ENCODE measurements around the gene SHROOM1. TPM values are rescaled to one million over a fixed set of nuclear protein-coding genes. Genes with fewer than 3 reads are reported as not detected.

SHROOM1 gene
- total and polyA plus RNA-seq, 2 experiments from 2014 or later: 2.5 to 5.4 TPM

- H3K4me1 ChIP-seq (ENCODE audit: insufficient read depth): no peaks in the 10 kb centered on the region
Observed at GRCh38 chr5:132797651-132798050, 32.8 kb downstream of the SHROOM1 start.

GRCh38 chr5:132791026-132791425 is 39.4 kb downstream of the SHROOM1 start:
- no peak for ATAC-seq
- no peaks in the 10 kb centered on the region for H3K9me3 Mint-ChIP-seq
- H3K4me1 Mint-ChIP-seq: peaks cover 11% of the 10 kb centered on the region
- Histone ChIP-seq H3K9me2 (ENCODE audit: insufficient read depth) (no peaks in the 10 kb centered on the region), H3K79me2 (replicated peaks; ENCODE audit: insufficient read depth) (no peaks in the 10 kb centered on the region), H3F3A (replicated peaks; ENCODE audit: low read depth) (no peaks in the 10 kb centered on the region), H3K4me2 (no peak overlapping the region), H3K36me3 (ENCODE audit: insufficient read depth) (no peaks in the 10 kb centered on the region), H4K20me1 (replicated peaks; ENCODE audit: insufficient read depth) (no peaks in the 10 kb centered on the region), H3K4me3 (no peak overlapping the region), H3K27me3 (ENCODE audit: insufficient read depth) (no peaks in the 10 kb centered on the region), H3K27ac (ENCODE audit: low read depth) (no peak overlapping the region), H2AFZ (no peak overlapping the region), H3K4me1 (ENCODE audit: insufficient read depth) (no peaks in the 10 kb centered on the region)
- H3K4me3 Mint-ChIP-seq: no peak overlapping the region
- H3K36me3 Mint-ChIP-seq (ENCODE audit: low read depth): no peaks in the 10 kb centered on the region
- DNase-seq (ENCODE audit: low spot score): no peak
- H3K27me3 Mint-ChIP-seq (ENCODE audit: insufficient read depth, low read depth, poor library complexity): peaks cover 13% of the 10 kb centered on the region
- H3K27ac Mint-ChIP-seq: no peak overlapping the region
- TF ChIP-seq REST (IDR thresholded peaks at IDR 0.05; ENCODE audit: unreplicated experiment) (no peak), JUNB (IDR thresholded peaks at IDR 0.05; ENCODE audit: unreplicated experiment) (no peak), NANOG (IDR thresholded peaks at IDR 0.05; ENCODE audit: borderline replicate concordance) (no peak), CTCF (conservative IDR thresholded peaks at IDR 0.05; ENCODE audit: low read depth in 2 of 2) (no peak), ZNF114 (CRISPR knock-in tag; IDR thresholded peaks at IDR 0.05) (no peak), ZNF331 (CRISPR knock-in tag; IDR thresholded peaks at IDR 0.05; ENCODE audit: low read depth) (no peak), POLR2AphosphoS5 (IDR thresholded peaks at IDR 0.05; ENCODE audit: low read depth) (no peak)
- TF ChIP-seq, protein P1, sequence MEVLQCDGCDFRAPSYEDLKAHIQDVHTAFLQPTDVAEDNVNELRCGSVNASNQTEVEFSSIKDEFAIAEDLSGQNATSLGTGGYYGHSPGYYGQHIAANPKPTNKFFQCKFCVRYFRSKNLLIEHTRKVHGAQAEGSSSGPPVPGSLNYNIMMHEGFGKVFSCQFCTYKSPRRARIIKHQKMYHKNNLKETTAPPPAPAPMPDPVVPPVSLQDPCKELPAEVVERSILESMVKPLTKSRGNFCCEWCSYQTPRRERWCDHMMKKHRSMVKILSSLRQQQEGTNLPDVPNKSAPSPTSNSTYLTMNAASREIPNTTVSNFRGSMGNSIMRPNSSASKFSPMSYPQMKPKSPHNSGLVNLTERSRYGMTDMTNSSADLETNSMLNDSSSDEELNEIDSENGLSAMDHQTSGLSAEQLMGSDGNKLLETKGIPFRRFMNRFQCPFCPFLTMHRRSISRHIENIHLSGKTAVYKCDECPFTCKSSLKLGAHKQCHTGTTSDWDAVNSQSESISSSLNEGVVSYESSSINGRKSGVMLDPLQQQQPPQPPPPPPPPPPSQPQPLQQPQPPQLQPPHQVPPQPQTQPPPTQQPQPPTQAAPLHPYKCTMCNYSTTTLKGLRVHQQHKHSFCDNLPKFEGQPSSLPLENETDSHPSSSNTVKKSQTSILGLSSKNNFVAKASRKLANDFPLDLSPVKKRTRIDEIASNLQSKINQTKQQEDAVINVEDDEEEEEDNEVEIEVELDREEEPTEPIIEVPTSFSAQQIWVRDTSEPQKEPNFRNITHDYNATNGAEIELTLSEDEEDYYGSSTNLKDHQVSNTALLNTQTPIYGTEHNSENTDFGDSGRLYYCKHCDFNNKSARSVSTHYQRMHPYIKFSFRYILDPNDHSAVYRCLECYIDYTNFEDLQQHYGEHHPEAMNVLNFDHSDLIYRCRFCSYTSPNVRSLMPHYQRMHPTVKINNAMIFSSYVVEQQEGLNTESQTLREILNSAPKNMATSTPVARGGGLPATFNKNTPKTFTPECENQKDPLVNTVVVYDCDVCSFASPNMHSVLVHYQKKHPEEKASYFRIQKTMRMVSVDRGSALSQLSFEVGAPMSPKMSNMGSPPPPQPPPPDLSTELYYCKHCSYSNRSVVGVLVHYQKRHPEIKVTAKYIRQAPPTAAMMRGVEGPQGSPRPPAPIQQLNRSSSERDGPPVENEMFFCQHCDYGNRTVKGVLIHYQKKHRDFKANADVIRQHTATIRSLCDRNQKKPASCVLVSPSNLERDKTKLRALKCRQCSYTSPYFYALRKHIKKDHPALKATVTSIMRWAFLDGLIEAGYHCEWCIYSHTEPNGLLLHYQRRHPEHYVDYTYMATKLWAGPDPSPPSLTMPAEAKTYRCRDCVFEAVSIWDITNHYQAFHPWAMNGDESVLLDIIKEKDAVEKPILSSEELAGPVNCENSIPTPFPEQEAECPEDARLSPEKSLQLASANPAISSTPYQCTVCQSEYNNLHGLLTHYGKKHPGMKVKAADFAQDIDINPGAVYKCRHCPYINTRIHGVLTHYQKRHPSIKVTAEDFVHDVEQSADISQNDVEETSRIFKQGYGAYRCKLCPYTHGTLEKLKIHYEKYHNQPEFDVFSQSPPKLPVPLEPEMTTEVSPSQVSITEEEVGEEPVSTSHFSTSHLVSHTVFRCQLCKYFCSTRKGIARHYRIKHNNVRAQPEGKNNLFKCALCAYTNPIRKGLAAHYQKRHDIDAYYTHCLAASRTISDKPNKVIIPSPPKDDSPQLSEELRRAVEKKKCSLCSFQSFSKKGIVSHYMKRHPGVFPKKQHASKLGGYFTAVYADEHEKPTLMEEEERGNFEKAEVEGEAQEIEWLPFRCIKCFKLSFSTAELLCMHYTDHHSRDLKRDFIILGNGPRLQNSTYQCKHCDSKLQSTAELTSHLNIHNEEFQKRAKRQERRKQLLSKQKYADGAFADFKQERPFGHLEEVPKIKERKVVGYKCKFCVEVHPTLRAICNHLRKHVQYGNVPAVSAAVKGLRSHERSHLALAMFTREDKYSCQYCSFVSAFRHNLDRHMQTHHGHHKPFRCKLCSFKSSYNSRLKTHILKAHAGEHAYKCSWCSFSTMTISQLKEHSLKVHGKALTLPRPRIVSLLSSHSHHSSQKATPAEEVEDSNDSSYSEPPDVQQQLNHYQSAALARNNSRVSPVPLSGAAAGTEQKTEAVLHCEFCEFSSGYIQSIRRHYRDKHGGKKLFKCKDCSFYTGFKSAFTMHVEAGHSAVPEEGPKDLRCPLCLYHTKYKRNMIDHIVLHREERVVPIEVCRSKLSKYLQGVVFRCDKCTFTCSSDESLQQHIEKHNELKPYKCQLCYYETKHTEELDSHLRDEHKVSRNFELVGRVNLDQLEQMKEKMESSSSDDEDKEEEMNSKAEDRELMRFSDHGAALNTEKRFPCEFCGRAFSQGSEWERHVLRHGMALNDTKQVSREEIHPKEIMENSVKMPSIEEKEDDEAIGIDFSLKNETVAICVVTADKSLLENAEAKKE (CRISPR knock-in tag; IDR thresholded peaks at IDR 0.05): no peak

More at GRCh38 chr5:132797651-132798050, 32.8 kb downstream of the SHROOM1 start:
- H2AFZ ChIP-seq: peak overlapping the region; percentile 28; the same call in 1 of the 2 replicates
- H3F3A ChIP-seq (replicated peaks; ENCODE audit: low read depth): no peaks in the 10 kb centered on the region
- no peaks in the 10 kb centered on the region for H3K9me3 Mint-ChIP-seq
- H3K27me3 ChIP-seq (ENCODE audit: insufficient read depth): no peaks in the 10 kb centered on the region
- no peaks in the 10 kb centered on the region for H3K79me2 ChIP-seq (replicated peaks; ENCODE audit: insufficient read depth)
- peaks cover 4% of the 10 kb centered on the region for H3K27me3 Mint-ChIP-seq (ENCODE audit: insufficient read depth, low read depth, poor library complexity)
- DNase-seq (ENCODE audit: low spot score) (no peak), ATAC-seq (no peak)
- H3K4me2 ChIP-seq: no peak overlapping the region
- H3K36me3 Mint-ChIP-seq (ENCODE audit: low read depth): no peaks in the 10 kb centered on the region
- no peak overlapping the region for H3K27ac ChIP-seq (ENCODE audit: low read depth)
- H3K4me3 ChIP-seq: no peak overlapping the region
- no peaks in the 10 kb centered on the region for H4K20me1 ChIP-seq (replicated peaks; ENCODE audit: insufficient read depth)
- no peak overlapping the region for H3K27ac Mint-ChIP-seq
- H3K4me3 Mint-ChIP-seq: no peak overlapping the region
- no peaks in the 10 kb centered on the region for H3K4me1 Mint-ChIP-seq
- TF ChIP-seq, protein P2, sequence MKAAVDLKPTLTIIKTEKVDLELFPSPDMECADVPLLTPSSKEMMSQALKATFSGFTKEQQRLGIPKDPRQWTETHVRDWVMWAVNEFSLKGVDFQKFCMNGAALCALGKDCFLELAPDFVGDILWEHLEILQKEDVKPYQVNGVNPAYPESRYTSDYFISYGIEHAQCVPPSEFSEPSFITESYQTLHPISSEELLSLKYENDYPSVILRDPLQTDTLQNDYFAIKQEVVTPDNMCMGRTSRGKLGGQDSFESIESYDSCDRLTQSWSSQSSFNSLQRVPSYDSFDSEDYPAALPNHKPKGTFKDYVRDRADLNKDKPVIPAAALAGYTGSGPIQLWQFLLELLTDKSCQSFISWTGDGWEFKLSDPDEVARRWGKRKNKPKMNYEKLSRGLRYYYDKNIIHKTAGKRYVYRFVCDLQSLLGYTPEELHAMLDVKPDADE (IDR thresholded peaks at IDR 0.05): no peak
- no peaks in the 10 kb centered on the region for H3K9me2 ChIP-seq (ENCODE audit: insufficient read depth)
- H3K36me3 ChIP-seq (ENCODE audit: insufficient read depth): no peaks in the 10 kb centered on the region
